ENCODE measurements around the gene ZFR. TPM values are rescaled to one million over a fixed set of nuclear protein-coding genes. Genes with fewer than 3 reads are reported as not detected.

Gene ZFR
- total RNA-seq (10 to 100 TPM; 17.4 to 33.4 (median 23.1) TPM), polyA plus RNA-seq (10 to 100 TPM; 15.7 to 27.2 TPM)

GRCh38 chr5:32444431-32445286 is at the start of gene ZFR:
Gene ZFR, minus strand, starts transcription at chr5:32444740. Its CDS starts 82 bp downstream, at chr5:32444658.
- DNase-seq: peak; percentile 90 to 98 (median 92)
- TF ChIP-seq CTCF (IDR thresholded peaks at IDR 0.05): no peak
- H3K36me3 ChIP-seq: no peaks in the 10 kb centered on the region
- H3K4me1 ChIP-seq: peaks cover 1 to 20% (median 17%) of the 10 kb centered on the region in 3 donors
- no peaks in the 10 kb centered on the region for H3K27me3 ChIP-seq
- H3K4me3 ChIP-seq: peak within 1 kb of the TSS; percentile 90 to 93 (median 91)
- ATAC-seq: peak; percentile 95 to 98 (median 97)
- 8 to 10% methylated on average over 50 to 63 of the region's 70 CpGs for WGBS, 2 donors
- intact Hi-C loops (cut with DNase I): no loop called here
- FAIRE-seq: no peak
- H3K27ac ChIP-seq: peak within 1 kb of the TSS; percentile 88 to 97 (median 93)
- no peaks in the 10 kb centered on the region for H3K9me3 ChIP-seq

- FAIRE-seq: no peak
- ATAC-seq: no peak
- WGBS, 2 donors: 76 to 83% methylated on average over 6 of the region's 6 CpGs
- DNase-seq: no peak
- Histone ChIP-seq H3K27ac (no peak overlapping the region), H3K4me3 (no peak overlapping the region), H3K9me3 (no peaks in the 10 kb centered on the region), H3K36me3 (no peaks in the 10 kb centered on the region), H3K4me1 (no peaks in the 10 kb centered on the region), H3K27me3 (no peaks in the 10 kb centered on the region)
- intact Hi-C loops (cut with DNase I): loop anchor here in 1 of 3 donors (10.0 kb wide), 1 partner anchor 124 kb away; no protein-coding TSS in a partner anchor
- no peak for TF ChIP-seq CTCF (IDR thresholded peaks at IDR 0.05)
Observed at GRCh38 chr5:32490972-32491557, 46.5 kb upstream of the ZFR start.

GRCh38 chr5:32489791-32490562 is 45.4 kb upstream of the ZFR start:
- Histone ChIP-seq H3K4me1 (no peaks in the 10 kb centered on the region), H3K4me3 (no peak overlapping the region), H3K9me3 (no peaks in the 10 kb centered on the region), H3K27ac (no peak overlapping the region), H3K36me3 (no peaks in the 10 kb centered on the region), H3K27me3 (no peaks in the 10 kb centered on the region)
- DNase-seq: peak; percentile 44 to 73 (median 66)
- intact Hi-C loops (cut with DNase I): loop anchor here in 2 of 3 donors (10.0 kb wide), 1 partner anchor 125 kb away; no protein-coding TSS in a partner anchor
- no peak for FAIRE-seq
- 18 to 21% methylated on average over 10 of the region's 10 CpGs for WGBS, 2 donors
- ATAC-seq: peak in 3 of 4 donors; percentile 81 to 85 (median 85)
- peak; percentile 36 to 54 (median 40) for TF ChIP-seq CTCF (IDR thresholded peaks at IDR 0.05)

- no peak overlapping the region for H3K27ac ChIP-seq
- H3K27me3 ChIP-seq: no peaks in the 10 kb centered on the region
- H3K4me1 ChIP-seq: no peaks in the 10 kb centered on the region
- ATAC-seq (no peak), FAIRE-seq (no peak), DNase-seq (no peak)
- no peaks in the 10 kb centered on the region for H3K36me3 ChIP-seq
- TF ChIP-seq CTCF (IDR thresholded peaks at IDR 0.05): no peak
- no peaks in the 10 kb centered on the region for H3K9me3 ChIP-seq
- intact Hi-C loops (cut with DNase I): loop anchor here in 1 of 3 donors (10.0 kb wide), 1 partner anchor 127 kb away; no protein-coding TSS in a partner anchor
- 75 to 76% methylated on average over 5 of the region's 5 CpGs for WGBS, 2 donors
- H3K4me3 ChIP-seq: no peak overlapping the region
Observed at GRCh38 chr5:32487424-32487823, 42.9 kb upstream of the ZFR start.
